Measurements from ENCODE around the gene DGKQ. TPM values are rescaled to one million over a fixed set of nuclear protein-coding genes. Genes with fewer than 3 reads are reported as not detected.

DGKQ gene
- total and polyA plus RNA-seq, 2 donors from 2014 or later = 3.5 to 13.7 TPM

DNA sequence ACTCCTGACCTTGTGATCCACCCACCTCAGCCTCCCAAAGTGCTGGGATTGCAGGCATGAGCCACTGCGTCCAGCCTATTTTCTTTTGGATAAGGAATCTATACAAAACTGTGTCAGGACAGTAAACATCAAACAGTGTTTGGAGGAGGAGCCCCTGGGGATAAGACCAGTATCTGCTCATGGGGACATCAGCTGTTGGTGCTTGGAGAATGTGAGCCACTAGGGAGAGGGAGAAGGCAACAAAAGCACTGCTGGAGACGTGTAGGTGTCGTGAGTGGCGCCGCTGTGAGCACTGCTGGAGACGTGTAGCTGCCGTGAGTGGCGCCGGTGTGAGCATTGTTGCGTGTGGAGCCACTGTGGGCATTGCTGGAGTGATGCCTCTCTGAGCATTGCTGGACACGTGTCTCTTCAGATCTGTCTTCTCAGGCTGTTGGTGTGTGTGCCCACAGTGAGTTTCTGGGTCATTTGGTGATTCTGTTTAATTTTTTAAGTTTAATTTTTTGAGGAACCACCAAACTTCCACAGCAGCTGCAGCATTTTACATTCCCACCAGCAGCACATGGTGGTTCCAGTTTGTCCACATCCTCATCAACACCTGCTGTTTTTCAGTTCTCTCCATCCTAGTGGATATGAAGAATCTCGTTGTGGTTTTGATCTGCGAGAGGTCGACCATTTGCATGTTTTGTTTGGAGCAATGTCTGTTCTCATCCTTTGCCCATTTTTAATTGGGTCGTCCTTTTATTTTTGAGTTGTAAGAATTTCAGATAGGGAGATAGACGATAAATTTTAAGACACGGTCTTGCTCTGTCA is 19.0 kb downstream of the DGKQ start:
- no peak for FAIRE-seq
- peaks cover 0 to 5% (median 0%) of the 10 kb centered on the region in 3 donors for H3K36me3 ChIP-seq (ENCODE audit: control insufficient read depth in 2 of 3, insufficient read depth in 3 of 3, low read length in 3 of 3)
- intact Hi-C loops (cut with DNase I) = no loop called here

GRCh38 chr4:953574-953915 is 19.8 kb downstream of the DGKQ start:
- Histone ChIP-seq H3K36me3 (ENCODE audit: control insufficient read depth in 2 of 3, insufficient read depth in 3 of 3, low read length in 3 of 3) (peaks cover 0 to 5% (median 0%) of the 10 kb centered on the region in 3 donors), H3K9ac (ENCODE audit: low read length in 3 of 3) (no peak overlapping the region), H3K4me1 (ENCODE audit: control insufficient read depth in 2 of 3, insufficient read depth in 2 of 3, low read depth in 1 of 3, low read length in 3 of 3) (no peaks in the 10 kb centered on the region), H3K27ac (ENCODE audit: low read depth in 2 of 2, low read length in 2 of 2) (no peak overlapping the region), H3K27me3 (ENCODE audit: control insufficient read depth, insufficient read depth, low read length) (no peaks in the 10 kb centered on the region), H3K9me3 (ENCODE audit: control insufficient read depth in 2 of 3, insufficient read depth in 1 of 3, low read length in 3 of 3) (no peaks in the 10 kb centered on the region), H3K4me3 (ENCODE audit: low read length in 3 of 3) (no peak overlapping the region)
- DNase-seq = peak in 1 of 5 donors; percentile 15
- no peak for TF ChIP-seq CTCF (IDR thresholded peaks at IDR 0.05; ENCODE audit: borderline replicate concordance, extremely low read depth, insufficient read depth)
- intact Hi-C loops (cut with DNase I) = no loop called here
- FAIRE-seq = no peak

More for the DNA sequence above, 19.0 kb downstream of the DGKQ start:
- Histone ChIP-seq H3K4me1 (ENCODE audit: control insufficient read depth in 2 of 3, insufficient read depth in 2 of 3, low read depth in 1 of 3, low read length in 3 of 3) (no peaks in the 10 kb centered on the region), H3K4me3 (ENCODE audit: low read length in 3 of 3) (no peak overlapping the region), H3K9ac (ENCODE audit: low read length in 3 of 3) (no peak overlapping the region), H3K27me3 (ENCODE audit: control insufficient read depth, insufficient read depth, low read length) (no peaks in the 10 kb centered on the region), H3K9me3 (ENCODE audit: control insufficient read depth in 2 of 3, insufficient read depth in 1 of 3, low read length in 3 of 3) (no peaks in the 10 kb centered on the region), H3K27ac (ENCODE audit: low read depth in 2 of 2, low read length in 2 of 2) (no peak overlapping the region)
- peak in 2 of 5 donors; percentile 15 to 55 for DNase-seq
- no peak for TF ChIP-seq CTCF (IDR thresholded peaks at IDR 0.05; ENCODE audit: borderline replicate concordance, extremely low read depth, insufficient read depth)

GRCh38 chr4:952881-953573 is 20.3 kb downstream of the DGKQ start:
- H3K27me3 ChIP-seq (ENCODE audit: control insufficient read depth, insufficient read depth, low read length) = no peaks in the 10 kb centered on the region
- H3K27ac ChIP-seq (ENCODE audit: low read depth in 2 of 2, low read length in 2 of 2) = no peak overlapping the region
- FAIRE-seq = no peak
- no peaks in the 10 kb centered on the region for H3K9me3 ChIP-seq (ENCODE audit: control insufficient read depth in 2 of 3, insufficient read depth in 1 of 3, low read length in 3 of 3)
- H3K36me3 ChIP-seq (ENCODE audit: control insufficient read depth in 2 of 3, insufficient read depth in 3 of 3, low read length in 3 of 3) = peaks cover 0 to 5% (median 0%) of the 10 kb centered on the region in 3 donors
- H3K4me3 ChIP-seq (ENCODE audit: low read length in 3 of 3) = no peak overlapping the region
- no peaks in the 10 kb centered on the region for H3K4me1 ChIP-seq (ENCODE audit: control insufficient read depth in 2 of 3, insufficient read depth in 2 of 3, low read depth in 1 of 3, low read length in 3 of 3)
- DNase-seq = peak in 2 of 5 donors; percentile 33 to 64
- H3K9ac ChIP-seq (ENCODE audit: low read length in 3 of 3) = no peak overlapping the region
- intact Hi-C loops (cut with DNase I) = no loop called here
- TF ChIP-seq CTCF (IDR thresholded peaks at IDR 0.05; ENCODE audit: borderline replicate concordance, extremely low read depth, insufficient read depth) = no peak

Data from kidney (tissue), 14 donors.